ENCODE data around the gene PTK6. TPM values are rescaled to one million over a fixed set of nuclear protein-coding genes. Genes with fewer than 3 reads are reported as not detected.

Gene PTK6
- polyA plus RNA-seq, 4 donors, result 0.30 to 1.3 (median 0.98) TPM

DNA sequence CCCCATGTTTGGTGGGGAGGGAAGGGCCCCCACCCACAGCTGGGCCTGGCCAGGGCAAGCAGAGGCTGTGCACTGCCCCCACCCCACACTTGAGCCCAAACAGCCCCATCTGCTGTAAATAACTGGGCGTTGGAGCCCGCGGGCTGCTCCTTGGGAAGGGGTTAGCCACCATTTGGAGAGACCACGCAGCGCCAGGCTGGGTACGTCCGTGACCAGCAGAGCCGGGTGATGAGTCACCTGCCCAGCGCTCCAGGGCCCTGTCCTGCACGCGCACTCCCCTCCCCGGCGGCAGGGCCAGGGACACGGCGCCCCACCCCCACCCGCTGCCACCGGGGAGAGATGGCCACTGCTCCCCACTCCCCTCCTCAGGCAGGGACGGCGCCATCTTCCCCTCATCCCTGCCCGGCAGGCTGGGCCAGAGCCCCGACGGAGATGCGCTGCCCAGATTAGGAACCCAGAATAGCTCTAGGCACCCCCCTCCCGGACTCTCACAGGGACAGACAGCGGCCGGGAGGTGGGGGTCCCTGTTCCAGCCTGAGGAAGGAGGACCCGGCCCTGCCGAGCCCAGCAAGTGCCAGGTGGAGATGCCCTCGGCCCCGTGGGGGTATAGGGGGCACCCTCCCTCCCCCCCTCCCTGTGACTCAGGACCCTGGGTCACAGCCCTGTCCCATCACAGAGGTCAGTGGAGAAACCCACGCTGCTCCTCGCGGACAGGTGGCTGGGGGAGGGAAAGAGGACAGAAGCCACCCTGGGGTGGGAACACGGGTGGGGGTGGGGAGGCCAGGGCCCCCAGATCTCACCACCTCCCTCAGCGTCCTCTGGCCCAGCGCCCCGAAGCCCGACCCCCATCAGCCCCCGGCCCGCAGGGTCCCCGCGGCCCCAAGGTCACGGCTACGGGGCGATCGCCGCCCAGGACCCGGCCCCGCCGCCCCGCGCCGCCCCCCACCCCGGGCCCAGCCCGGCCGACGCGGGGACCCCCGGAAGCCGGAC lies 38.9 kb downstream of the PTK6 start:
- DNase-seq (ENCODE audit: low read depth in 4 of 4, low spot score in 2 of 4), result no peak

DNA sequence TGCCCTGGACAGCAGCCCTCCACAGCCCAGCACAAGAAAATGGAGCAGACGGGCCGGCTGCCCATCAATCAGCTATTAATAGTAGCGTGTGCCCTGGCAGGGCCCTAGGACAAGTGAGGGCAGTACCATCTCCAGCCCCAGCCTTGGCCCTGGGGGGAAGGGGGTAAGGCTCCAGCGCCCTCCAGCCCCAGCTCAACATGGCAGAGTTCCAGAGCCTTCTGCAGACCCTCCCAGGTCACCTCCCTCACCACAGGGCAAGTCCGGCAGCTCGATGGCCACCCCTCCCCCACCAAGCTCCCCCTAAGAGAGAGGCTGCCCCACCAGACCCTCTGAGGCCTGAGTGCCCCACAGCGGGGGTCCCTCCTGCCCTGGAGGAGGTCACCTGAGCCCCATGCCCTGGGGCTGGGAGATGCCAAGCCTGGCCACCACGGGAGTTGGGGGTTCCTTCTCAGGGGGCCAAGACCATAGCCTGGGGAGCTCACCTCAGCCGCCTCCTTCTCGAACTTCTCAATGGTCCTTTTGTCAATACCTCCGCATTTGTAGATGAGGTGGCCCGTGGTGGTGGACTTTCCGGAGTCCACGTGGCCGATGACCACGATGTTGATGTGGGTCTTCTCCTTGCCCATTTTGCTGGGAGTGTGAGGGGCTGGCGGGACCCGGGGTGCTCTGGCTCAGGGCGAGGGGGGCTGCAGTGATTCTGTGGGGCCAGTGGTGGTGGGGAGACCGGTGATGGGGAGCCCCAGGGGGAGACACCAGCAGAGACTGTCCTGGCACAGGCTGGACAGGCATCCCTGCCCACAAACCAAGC lies 39.8 kb downstream of the PTK6 start:
- no peak for DNase-seq (ENCODE audit: low read depth in 4 of 4, low spot score in 2 of 4)

GRCh38 chr20:63496596-63497120 lies 40.5 kb downstream of the PTK6 start:
- no peak for DNase-seq (ENCODE audit: low read depth in 4 of 4, low spot score in 2 of 4)

- peak in 1 of 4 donors; percentile 36 for DNase-seq (ENCODE audit: low read depth in 4 of 4, low spot score in 2 of 4)
Measured at GRCh38 chr20:63495741-63496595, 41.2 kb downstream of the PTK6 start.

- no peak for DNase-seq (ENCODE audit: low read depth in 4 of 4, low spot score in 2 of 4)
Measured at GRCh38 chr20:63495167-63495720, 41.9 kb downstream of the PTK6 start.

GRCh38 chr20:63494420-63495166 lies 42.6 kb downstream of the PTK6 start:
- no peak for DNase-seq (ENCODE audit: low read depth in 4 of 4, low spot score in 2 of 4)

- no peak for DNase-seq (ENCODE audit: low read depth in 4 of 4, low spot score in 2 of 4)
Measured at GRCh38 chr20:63494084-63494419, 43.1 kb downstream of the PTK6 start.

GRCh38 chr20:63493563-63494020 lies 43.6 kb downstream of the PTK6 start:
- no peak for DNase-seq (ENCODE audit: low read depth in 4 of 4, low spot score in 2 of 4)

DNA sequence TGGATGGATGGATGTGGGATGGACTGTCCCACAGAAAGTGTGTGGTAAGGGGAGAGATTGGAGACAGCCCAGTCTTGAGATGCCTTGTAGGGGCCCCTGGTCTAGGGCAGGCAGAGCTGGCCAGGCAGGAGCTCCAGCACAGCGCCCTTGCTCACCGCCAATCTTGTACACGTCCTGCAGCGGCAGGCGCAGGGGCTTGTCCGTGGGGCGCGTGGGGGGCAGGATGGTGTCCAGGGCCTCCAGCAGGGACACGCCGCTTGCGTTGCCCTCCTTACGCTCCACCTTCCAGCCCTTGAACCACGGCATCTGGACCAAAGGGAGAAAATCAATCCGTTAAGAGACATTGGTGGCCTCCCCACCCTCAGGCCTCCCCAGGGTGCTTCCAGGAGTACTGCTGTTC lies 44.2 kb downstream of the PTK6 start:
- no peak for DNase-seq (ENCODE audit: low read depth in 4 of 4, low spot score in 2 of 4)

GRCh38 chr20:63492518-63492917 lies 44.7 kb downstream of the PTK6 start:
- DNase-seq (ENCODE audit: low read depth in 4 of 4, low spot score in 2 of 4), result no peak

GRCh38 chr20:63491635-63492230 lies 45.4 kb downstream of the PTK6 start:
- DNase-seq (ENCODE audit: low read depth in 4 of 4, low spot score in 2 of 4), result no peak

DNA sequence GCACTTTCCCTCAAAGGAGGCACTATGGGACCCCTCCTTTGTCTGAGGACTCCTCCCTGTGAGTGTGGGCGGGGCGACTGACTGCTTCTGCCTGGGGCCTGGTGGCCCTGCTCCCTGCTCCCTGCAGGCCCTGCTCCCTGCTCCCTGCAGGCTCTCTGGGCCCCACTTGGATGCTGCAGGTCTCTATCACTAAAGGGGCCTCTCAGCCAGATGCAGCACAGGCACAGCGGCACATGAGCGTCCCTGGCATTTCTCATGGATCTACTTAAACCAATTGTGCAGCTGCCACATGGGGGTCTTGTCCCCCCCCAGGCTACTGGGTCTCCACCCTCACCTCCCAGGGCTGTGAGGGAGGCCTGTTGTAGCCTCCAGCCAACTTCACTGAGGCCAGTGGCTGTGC lies 46.1 kb downstream of the PTK6 start:
- no peak for DNase-seq (ENCODE audit: low read depth in 4 of 4, low spot score in 2 of 4)

GRCh38 chr20:63490416-63490815 lies 46.8 kb downstream of the PTK6 start:
- no peak for DNase-seq (ENCODE audit: low read depth in 4 of 4, low spot score in 2 of 4)

- no peak for DNase-seq (ENCODE audit: low read depth in 4 of 4, low spot score in 2 of 4)
Measured at GRCh38 chr20:63488315-63489251, 48.6 kb downstream of the PTK6 start.

- no peak for DNase-seq (ENCODE audit: low read depth in 4 of 4, low spot score in 2 of 4)
Measured at GRCh38 chr20:63487781-63488241, 49.4 kb downstream of the PTK6 start.

DNA sequence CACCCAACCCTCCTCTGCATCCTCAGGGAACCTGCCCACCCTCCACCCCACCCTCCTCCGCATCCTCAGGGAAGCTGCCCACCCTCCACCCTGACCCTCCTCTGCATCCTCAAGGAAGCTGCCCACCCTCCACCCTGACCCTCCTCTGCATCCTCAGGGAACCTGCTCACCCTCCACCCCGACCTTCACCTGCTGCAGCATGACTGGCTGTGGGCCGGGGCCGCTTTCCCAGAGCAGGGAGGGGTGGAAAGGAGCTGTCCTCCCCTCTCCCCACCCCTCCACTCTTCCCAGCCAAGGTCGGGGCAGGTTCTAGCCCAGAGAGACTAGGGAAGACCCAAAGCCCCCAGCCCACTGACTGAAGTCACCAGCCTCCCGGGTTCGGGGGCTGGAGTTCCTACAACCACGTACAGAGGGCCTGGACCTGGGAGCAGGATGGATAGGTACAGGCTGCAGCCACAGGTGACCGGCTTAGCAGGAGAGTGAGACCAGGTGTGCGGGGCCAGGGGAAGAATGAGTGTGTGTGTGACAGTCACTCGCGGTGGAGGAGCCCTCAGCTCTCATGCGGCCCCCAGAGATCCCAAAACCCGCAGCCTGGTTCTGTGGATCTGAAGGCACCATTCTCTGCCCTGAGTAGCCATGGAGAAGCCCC lies 49.9 kb downstream of the PTK6 start:
- no peak for DNase-seq (ENCODE audit: low read depth in 4 of 4, low spot score in 2 of 4)

DNA sequence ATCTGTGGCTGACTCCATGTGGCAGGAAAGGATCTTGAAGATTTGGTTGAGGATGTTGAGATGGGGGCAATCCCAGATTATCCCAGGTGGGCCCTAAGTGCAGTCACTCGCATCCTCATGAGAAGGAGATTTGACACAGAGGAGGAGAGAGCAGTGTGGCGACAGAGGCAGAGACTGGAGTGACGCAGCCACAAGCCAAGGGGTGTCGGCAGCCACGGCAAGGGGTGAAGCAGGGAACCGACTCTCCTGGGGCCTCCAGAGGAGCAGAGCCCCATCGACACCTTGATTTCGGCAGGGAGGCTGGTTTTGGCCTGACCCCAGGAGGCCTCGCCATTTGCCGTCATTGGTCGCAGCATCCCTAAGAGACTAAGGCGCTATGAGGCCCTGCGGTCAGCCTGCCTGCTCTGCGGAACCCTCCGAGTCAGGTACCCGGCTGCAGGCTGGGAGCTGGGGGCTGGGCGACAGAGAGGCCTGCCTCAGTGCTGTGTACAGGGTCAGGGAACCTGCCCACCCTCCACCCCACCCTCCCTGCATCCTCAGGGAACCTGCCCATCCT lies 50.8 kb downstream of the PTK6 start:
- no peak for DNase-seq (ENCODE audit: low read depth in 4 of 4, low spot score in 2 of 4)

Data from left renal cortex interstitium (tissue), 4 donors.